ENCODE data around the gene CTNNA2.

The CTNNA2 gene

GRCh38 chr2:80496346-80496745 is 983.5 kb downstream of the CTNNA2 start:
- DNase-seq (ENCODE audit: low read depth) = no peak

- DNase-seq (ENCODE audit: low read depth) = no peak
Measured at GRCh38 chr2:80496775-80497174, 983.9 kb downstream of the CTNNA2 start.

GRCh38 chr2:80499095-80499494 is 986.2 kb downstream of the CTNNA2 start:
- DNase-seq (ENCODE audit: low read depth) = no peak

GRCh38 chr2:80501874-80502624 is 989.2 kb downstream of the CTNNA2 start:
- DNase-seq (ENCODE audit: low read depth) = no peak

- no peak for DNase-seq (ENCODE audit: low read depth)
Measured at GRCh38 chr2:80506563-80506962, 993.7 kb downstream of the CTNNA2 start.

GRCh38 chr2:80510716-80511115 is 997.9 kb downstream of the CTNNA2 start:
- DNase-seq (ENCODE audit: low read depth) = no peak

- DNase-seq (ENCODE audit: low read depth) = no peak
Measured at GRCh38 chr2:80515964-80516363, 1003.1 kb downstream of the CTNNA2 start.

GRCh38 chr2:80517316-80517715 is 1004.5 kb downstream of the CTNNA2 start:
- no peak for DNase-seq (ENCODE audit: low read depth)

- no peak for DNase-seq (ENCODE audit: low read depth)
Measured at GRCh38 chr2:80519121-80519643, 1006.3 kb downstream of the CTNNA2 start.

GRCh38 chr2:80519699-80520291 is 1006.9 kb downstream of the CTNNA2 start:
- no peak for DNase-seq (ENCODE audit: low read depth)

GRCh38 chr2:80525152-80525551 is 1012.3 kb downstream of the CTNNA2 start:
- DNase-seq (ENCODE audit: low read depth) = no peak

- no peak for DNase-seq (ENCODE audit: low read depth)
Measured at GRCh38 chr2:80527119-80527518, 1014.3 kb downstream of the CTNNA2 start.

- DNase-seq (ENCODE audit: low read depth) = no peak
Measured at GRCh38 chr2:80529466-80530165, 1016.8 kb downstream of the CTNNA2 start.

GRCh38 chr2:80530442-80531064 is 1017.7 kb downstream of the CTNNA2 start:
- no peak for DNase-seq (ENCODE audit: low read depth)

GRCh38 chr2:80531319-80531718 is 1018.5 kb downstream of the CTNNA2 start:
- no peak for DNase-seq (ENCODE audit: low read depth)

- DNase-seq (ENCODE audit: low read depth) = no peak
Measured at GRCh38 chr2:80545420-80546210, 1032.8 kb downstream of the CTNNA2 start.

GRCh38 chr2:80546766-80547165 is 1033.9 kb downstream of the CTNNA2 start:
- DNase-seq (ENCODE audit: low read depth) = no peak

- DNase-seq (ENCODE audit: low read depth) = no peak
Measured at GRCh38 chr2:80547344-80547743, 1034.5 kb downstream of the CTNNA2 start.

GRCh38 chr2:80548469-80548868 is 1035.6 kb downstream of the CTNNA2 start:
- no peak for DNase-seq (ENCODE audit: low read depth)

GRCh38 chr2:80549901-80550300 is 1037.0 kb downstream of the CTNNA2 start:
- no peak for DNase-seq (ENCODE audit: low read depth)

- DNase-seq (ENCODE audit: low read depth) = no peak
Measured at GRCh38 chr2:80560326-80560725, 1047.5 kb downstream of the CTNNA2 start.

GRCh38 chr2:80568011-80568410 is 1055.2 kb downstream of the CTNNA2 start:
- DNase-seq (ENCODE audit: low read depth) = no peak

Data from activated T-helper 9 cell treated with anti-CD3 and anti-CD28 coated beads, Interleukin-2, amount 50 U/mL, for 16 hours (primary cell).